Activated CD4-positive, alpha-beta T cell treated with anti-CD3 and anti-CD28 coated beads, Interleukin-2, amount 50 U/mL, for 48 hours (primary cell): ENCODE measurements around the gene CHAMP1.
"Not testable (repeated sequence)": the region's sequence is repeated elsewhere in the genome, so short reads cannot be mapped to it uniquely, and the experiment has no call there.

Experiments used
- DNase-seq, 2 experiments: peaks; one replicate each; pipeline ENCODE4 v3.0.0-alpha.2; 2020

The CHAMP1 gene

DNA sequence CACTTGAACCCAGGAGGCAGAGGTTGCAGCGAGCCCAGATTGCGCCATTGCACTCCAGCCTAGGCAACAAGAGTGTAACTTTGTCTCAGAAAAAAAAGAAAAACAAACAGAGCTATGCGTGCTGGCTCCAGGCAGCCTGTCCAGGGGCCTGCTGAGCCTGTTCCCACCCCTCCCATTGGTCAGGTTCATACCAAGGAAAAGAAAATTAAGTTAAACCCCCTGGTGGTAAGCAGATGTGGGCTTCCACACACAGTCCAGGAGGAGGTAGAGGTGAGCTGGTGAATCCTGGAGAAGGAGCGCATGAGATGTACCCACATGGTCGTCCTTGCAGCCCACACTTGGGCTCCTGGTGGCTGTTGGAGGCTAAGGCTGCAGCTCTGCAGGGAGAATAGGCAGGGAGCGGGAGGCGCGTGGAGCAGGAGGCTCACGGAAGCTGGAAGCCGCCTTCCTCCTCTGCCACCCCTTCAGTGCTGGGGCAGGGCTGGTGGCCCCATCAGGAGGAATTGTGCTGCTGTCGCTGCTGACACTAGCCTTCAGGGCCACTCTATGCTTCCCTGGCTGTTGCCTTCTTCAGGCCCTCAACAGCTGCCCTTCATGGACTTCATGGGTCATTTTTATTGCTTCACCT lies 10.5 kb upstream of the CHAMP1 start:
- no peak for DNase-seq

DNA sequence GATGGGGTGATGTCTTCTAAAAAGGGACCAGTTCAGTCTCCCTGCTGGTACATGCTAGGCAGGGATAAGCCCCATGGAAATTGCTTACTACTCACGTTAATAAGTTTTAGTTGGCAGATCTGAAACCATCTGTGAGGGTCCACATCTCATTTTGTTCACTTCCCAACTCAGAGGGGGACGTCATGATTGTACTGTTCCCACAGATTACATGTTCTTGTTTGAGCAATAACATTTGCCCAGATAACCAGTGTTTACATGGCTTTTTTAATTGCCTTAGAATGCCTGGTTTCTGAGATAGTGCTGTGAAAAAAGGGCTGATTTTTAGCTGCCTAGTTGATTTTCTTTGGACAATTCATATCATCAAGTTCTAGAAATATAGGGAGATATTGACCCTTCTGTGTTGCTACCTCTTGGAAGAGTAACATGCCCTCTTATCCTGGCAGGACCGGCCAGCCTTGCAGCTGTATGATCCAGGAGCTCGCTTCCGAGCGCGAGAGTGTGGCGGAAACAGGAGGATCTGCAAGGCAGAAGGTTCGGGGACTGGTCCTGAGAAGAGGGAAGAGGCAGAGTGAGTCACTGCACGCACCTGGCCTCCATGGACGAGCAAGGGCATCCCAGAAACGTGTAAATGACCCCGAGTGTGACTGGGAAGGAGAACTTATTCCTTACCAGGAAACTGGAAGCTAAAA lies 9.8 kb upstream of the CHAMP1 start:
- DNase-seq, result no peak

DNA sequence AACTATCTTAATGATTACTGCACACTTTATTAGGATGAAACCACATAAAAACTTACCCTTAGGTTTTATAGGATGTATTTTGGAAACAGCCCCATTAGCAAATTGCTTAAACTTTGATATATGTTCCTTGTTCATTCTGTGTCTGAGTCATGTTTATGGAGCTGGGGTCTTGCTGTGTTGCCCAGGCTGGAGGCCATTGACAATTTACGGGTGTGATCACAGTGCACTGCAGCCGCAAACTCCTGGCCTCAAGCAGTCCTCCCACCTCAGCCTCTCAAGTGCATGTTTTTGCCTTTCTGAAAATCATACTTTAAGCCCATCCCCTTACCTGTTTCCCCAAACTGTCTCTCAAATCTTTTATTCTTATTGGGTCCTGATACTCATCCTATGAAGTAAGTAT lies 5.2 kb upstream of the CHAMP1 start:
- DNase-seq, result no peak

GRCh38 chr13:114309806-114310410 lies 4.4 kb upstream of the CHAMP1 start:
- no peak for DNase-seq

GRCh38 chr13:114310956-114311355 lies 3.3 kb upstream of the CHAMP1 start:
- no peak for DNase-seq

GRCh38 chr13:114311387-114311786 lies 2.9 kb upstream of the CHAMP1 start:
- DNase-seq, result no peak

GRCh38 chr13:114311908-114312307 lies 2.4 kb upstream of the CHAMP1 start:
- no peak for DNase-seq

DNA sequence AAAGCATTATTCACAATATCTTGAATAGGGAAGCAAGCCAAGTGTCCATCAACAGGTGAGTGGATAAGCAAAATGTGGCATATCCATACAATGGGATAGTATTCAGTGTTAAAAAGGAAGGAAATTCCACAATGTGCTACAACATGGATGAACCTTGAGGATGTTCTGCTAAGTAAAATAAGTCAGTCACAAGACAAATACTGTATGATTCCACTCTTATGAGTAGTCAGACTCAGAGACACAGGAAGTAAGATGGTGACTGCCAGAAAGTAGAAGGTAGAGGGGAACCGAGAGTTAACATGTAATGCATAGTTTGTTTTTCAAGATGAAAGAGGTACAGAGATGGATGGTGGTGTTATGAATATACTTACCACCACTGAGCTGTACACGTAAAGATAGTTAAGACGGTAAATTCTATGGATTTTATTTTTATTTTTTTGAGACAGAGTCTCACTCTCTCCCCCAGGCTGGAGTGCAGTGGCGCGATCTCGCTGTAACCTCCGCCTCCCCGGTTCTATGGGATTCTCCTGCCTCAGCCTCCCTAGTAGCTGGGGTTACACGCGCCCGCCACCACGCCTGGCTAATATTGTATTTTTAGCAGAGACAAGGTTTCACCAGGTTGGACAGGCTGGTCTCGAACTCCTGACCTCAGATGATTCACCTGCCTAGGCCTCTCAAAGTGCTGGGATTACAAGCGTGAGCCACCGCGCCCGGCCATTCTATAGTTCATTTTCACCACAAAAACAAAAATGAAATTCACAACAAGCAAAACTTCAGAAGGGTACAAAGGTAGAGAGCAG lies 1.0 kb upstream of the CHAMP1 start:
- peak; percentile 56 to 65 for DNase-seq

GRCh38 chr13:114315074-114315785 lies 927 bp downstream of the CHAMP1 start:
- no peak for DNase-seq

DNA sequence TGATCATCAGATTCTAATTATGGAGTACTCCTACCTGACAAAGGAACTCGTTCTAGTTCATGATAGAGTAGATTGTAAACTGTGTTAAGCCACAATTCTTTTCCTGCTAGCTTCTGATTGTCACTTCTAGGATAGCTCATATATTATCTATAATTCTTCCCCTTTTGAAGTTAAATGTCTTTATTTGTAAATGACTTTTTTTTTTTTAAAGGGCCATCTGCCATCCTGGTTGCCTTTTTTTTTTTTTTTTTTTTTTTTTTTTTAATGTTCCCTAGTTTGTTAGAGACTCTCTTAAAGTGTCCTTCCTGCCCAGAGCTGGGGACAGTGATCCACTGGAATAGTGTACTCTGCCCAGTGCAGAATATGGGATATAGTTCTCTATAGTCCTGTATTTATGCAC lies 4.3 kb downstream of the CHAMP1 start:
- DNase-seq, result no peak

DNA sequence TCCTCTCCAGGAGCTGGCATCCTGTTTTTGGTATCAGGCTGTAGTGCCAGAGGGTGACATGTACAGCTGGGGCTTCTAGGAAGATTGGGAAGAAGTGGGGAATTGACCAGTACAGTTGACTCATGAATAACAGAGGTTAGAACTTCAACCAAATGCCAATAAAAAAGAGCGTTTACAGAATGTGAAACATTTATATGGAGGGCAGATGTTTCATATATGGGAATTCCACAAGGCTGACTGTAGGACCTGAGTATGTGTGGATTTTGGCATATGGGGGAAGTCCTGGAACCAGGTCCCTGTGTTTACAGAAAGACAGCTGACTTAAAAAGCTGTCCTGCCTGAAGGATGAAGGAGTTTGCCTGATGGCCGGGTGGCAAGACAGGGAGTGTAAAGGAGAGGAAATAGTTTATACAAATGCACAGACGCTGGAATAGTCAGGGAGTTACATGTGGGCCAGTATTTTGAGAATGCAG lies 5.2 kb downstream of the CHAMP1 start:
- DNase-seq, result no peak

GRCh38 chr13:114320065-114320464 lies 5.8 kb downstream of the CHAMP1 start:
- no peak for DNase-seq

GRCh38 chr13:114321256-114321655 lies 7.0 kb downstream of the CHAMP1 start:
- no peak for DNase-seq

DNA sequence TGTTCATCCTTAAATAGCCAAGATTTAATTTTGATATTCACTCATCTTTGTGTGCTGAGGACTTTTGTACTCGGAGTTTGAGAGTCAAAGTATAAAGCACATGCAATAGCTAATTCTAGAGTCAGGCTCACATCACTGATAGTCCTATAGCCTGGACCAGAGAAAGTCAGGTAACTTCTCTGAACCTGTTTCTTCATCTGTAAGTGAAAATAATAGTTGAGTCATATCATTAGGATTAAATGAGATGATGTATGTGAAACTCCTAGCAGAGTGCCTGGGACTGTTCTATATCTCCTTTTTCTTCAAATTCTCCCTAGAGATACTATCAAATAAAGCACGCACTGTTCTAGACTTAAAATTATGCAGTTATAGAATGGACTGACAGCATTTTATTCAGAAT lies 9.0 kb downstream of the CHAMP1 start:
- no peak for DNase-seq

- DNase-seq, result peak; percentile 15 to 29
These were observed 10.0 kb downstream of the CHAMP1 start for GRCh38 chr13:114324334-114324733.

- no peak for DNase-seq
These were observed 11.4 kb downstream of the CHAMP1 start for GRCh38 chr13:114325729-114326128.

DNA sequence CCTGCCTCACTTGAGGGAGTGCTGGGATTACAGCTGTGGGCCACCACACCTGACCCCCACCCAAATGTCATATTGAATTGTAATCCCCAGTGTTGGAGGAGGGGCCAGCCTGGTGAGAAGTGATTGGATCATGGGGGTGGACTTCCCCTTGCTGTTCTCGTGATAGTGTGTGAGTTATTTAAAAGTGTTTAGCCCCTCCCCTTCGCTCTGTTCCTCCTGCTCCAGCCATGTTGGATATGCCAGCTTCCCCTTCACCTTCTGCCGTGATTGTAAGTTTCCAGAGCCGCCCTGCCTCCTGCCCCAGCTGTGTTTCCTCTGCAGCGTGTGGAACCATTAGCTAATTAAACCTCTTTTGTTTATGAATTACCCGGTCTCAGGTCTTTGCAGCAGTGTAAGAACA lies 13.7 kb downstream of the CHAMP1 start:
- DNase-seq, result no peak

GRCh38 chr13:114328595-114328994 lies 14.3 kb downstream of the CHAMP1 start:
- DNase-seq, result no peak

DNA sequence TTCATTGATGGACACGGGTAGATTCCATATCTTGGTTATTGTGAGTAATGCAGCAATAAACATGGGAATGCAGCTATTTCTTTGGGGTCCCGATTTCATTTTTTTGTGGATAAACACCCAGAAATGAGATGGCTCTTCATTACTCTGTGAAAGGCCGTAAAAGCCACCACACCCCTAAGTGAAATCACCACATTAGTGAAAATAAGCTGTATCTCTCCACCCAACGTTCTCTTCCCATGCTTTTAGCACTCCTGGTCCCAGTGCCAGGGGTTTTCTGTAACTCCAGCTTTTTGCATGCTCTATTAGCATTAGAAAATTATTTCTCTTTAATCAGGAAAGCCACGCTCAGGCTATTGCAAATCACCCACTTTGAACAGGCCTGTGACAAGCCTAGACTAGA lies 15.8 kb downstream of the CHAMP1 start:
- no peak for DNase-seq

DNA sequence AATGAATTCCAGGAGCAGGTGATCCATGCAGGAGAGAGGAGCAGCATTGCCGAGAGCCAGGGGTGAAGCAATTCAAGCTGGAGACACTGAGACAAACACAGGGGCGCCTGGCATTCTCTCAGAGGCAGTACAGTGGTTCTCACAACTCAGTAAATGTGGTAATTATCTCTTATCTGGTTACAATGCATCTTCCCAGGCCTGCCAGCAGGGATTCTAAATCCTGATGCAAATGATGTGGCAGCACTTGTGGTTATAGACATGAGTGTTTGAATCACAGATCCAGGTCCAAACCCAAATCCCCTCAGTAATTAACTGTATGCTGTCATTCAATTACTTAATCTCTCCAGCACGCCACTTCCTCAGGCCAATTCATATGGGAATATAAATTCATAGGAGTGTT lies 19.6 kb downstream of the CHAMP1 start:
- not testable (repeated sequence) for DNase-seq

DNA sequence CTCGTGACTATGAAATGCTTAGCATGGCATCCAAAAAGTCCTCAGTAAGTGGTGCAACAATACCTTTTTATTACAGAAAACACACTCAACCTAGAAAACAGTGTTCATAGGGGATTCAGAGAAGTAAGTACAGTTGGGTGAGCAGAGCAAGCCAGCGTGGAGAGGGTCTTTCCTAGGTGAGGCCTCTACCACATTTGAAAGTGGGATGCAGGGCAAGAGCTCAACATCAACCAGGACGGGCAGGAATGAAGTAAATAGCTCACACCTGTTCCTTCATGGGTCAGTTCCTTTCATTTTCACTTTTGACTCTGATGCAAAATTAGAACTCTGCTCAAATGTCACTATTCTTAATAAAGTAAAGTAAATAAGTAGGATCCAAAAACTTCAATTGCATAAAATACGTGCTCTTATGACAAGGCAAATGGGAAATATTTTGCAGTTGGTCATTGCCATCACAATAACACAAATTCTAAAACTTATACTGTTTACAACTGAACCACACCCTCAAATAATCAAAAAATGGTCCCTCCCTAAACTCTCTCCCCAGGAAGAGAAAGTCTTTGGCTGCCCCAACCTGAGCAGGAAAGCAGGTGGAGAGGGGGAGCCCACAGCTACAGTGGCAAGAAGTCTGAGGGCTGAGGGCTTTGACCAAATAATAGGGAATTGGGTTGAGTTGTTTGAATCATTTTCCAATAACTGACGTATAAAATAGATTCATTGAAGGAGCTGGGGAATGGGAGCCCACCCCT lies 20.2 kb downstream of the CHAMP1 start:
- DNase-seq, result no peak

DNA sequence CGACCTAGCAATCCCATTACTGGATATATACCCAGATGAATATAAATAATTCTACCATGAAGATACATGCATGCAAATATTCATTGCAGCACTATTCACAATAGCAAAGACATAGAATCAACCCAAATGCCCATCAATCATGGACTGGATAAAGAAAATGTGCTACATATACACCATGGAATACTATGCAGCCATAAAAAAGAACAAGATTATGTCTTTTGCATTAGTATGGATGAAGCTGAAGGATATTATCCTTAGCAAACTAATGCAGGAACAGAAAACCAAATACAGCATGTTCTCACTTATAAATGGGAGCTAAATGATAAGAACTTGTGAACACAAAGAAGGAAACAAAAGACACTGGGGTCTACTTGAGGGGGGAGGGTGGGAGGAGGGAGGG lies 22.2 kb downstream of the CHAMP1 start:
- not testable (repeated sequence) for DNase-seq
